Measurements from ENCODE around the gene ZBED4. TPM values are rescaled to one million over a fixed set of nuclear protein-coding genes. Genes with fewer than 3 reads are reported as not detected.

The ZBED4 gene
- total RNA-seq, 1 donor from 2014 or later, result 11.2 TPM

- DNase-seq (ENCODE audit: low spot score), result peak; percentile 24
Measured at GRCh38 chr22:49825944-49826602, 27.6 kb upstream of the ZBED4 start.

DNA sequence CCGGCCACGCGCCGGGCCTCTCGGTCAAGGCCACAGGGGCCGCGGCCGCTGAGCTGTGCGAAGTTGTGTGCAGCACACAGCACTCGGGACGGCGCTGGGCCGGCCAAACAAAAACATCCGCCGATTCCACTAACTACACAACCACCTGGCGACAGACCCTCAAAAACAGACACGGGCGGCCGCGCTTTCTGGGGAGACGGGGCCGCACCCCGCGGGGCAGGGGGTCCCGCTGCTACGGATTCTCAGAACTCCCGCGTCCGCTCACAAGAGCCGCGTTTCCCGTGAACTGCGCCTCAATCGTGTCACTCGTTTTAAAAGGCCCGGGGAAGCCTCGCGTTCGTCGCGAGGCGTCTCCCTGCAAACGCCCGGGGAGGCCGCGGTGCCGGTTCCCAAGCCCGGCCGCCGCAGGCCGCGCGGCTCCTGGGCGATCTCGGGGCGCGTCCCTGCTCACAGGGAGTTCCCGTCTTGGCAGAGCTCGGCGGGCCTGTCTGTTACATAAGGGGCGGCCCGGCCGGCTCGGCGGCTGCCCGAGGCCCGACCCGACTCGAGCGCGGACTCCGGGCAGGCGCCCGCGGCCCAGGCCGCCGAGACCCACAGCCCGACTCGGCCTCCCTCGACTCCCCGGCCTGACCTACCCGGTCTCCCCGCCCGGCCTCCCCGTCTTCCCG is 26.9 kb upstream of the ZBED4 start:
- DNase-seq (ENCODE audit: low spot score), result peak; percentile 39

DNA sequence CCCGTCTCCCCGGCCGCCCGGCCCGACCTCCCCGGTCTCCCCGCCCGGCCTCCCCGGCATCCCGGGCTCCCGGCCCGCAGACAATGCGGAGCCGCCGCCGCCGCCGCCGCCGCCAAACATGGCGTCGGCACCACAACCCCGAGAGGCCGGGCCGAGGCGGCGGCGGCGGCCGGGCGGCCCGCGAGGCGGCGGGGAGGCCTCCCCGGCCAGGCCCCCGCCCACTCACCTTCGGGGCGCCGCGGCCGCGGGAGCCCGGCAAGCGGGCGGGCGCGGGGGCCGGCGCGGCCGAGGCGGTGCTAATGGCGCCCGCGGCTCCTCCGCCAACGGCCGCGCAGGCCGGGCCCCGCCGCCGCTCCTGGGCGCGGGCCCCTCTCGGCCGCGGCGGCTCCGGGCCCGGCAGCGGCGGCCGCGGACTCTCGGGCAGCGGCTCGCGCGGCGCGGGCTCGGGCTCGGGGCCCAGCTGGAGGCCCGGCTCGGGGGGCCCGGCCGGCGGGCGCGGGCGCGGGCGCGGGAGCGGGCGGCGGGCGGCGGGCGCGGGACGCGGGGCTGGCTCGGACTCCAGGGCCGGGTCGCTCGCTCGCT is 26.3 kb upstream of the ZBED4 start:
- DNase-seq (ENCODE audit: low spot score), result no peak

- peak; percentile 52 for DNase-seq (ENCODE audit: low spot score)
Measured at GRCh38 chr22:49827853-49828598, 25.6 kb upstream of the ZBED4 start, which contains the start of gene BRD1. BRD1 (minus strand) TSS chr22:49827873; CDS start chr22:49824317, 3,556 bp downstream.

GRCh38 chr22:49828599-49828965 is 25.1 kb upstream of the ZBED4 start:
- no peak for DNase-seq (ENCODE audit: low spot score)

GRCh38 chr22:49829044-49829853 is 24.4 kb upstream of the ZBED4 start:
- DNase-seq (ENCODE audit: low spot score), result no peak

DNA sequence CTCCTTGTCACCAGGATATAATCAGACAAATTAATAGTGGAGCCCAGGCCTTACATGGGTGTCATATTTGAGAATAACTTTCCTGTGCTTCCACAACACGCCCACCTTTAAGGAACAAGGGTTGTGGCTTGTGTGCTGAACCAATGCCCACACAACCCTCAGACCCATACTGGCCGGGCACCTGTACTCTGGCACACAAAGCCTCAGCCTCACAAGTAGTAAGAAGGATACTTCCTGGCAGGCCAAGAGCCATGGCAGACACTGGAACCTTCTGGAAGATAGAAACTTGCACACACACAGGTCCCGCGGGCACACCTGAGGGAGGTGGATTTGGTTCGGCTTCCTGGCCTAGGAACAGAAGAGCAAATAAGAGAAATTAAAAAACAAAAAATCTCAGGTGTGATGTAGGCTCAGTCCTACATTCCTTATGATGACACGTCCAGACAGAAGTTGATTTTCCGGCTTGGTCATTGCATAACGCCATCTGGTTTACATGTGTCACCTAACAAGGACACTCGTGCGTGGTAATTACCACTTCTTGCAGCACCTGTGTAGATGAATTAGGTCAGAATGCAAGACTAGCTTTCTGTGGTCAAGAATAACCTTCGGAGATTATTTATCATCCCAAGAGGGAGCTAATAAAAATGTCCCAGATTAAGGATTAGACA is 20.2 kb upstream of the ZBED4 start:
- peak; percentile 62 for DNase-seq (ENCODE audit: low spot score)

DNA sequence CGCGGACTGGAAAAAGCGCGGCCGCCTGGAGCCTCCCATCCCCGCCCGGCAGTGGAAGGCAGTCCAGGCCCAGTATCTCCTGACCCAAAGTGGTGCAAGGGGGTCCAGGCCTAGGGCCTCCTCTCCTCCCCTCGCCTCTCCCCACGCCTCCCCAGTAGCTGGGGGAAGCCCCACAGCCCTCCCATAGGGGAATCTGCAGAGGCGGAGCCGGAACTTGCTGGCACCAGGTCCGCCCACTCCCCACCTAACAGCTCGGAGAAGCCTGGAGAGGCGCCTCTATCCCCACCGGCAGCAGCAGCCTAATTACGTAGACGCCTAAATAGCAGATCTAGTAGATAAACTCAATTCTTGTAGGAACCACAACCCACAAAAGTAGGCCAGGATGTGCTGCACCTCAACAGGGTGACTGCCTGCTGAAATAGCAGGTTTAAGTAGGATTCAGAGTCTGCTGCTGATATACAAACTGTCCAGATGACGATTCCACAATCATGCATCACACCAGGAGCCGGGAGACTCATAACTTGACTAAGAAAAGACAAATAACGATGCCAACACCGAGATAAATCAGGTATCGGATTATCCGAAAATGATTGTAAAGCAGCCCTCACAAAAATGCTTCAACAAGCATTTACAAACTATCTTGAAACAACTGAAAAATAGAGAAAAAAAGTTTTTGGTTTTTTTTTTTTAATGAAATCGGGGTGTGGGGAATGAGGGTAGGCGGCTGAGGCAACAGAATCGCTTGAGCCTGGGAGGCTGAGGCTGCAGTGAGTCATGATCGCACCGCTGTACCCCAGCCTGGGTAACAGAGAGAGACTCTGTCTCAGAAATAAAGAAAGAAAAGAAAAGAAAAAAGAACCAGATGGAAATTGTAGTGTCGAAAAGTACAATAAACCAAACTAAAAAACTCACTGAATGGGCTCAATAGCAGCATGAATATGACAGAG is 14.6 kb upstream of the ZBED4 start:
- DNase-seq (ENCODE audit: low spot score), result no peak

- DNase-seq (ENCODE audit: low spot score), result no peak
Measured at GRCh38 chr22:49845241-49845640, 8.4 kb upstream of the ZBED4 start.

GRCh38 chr22:49845666-49846459 is 7.8 kb upstream of the ZBED4 start:
- no peak for DNase-seq (ENCODE audit: low spot score)

GRCh38 chr22:49847751-49848689 is 5.6 kb upstream of the ZBED4 start:
- no peak for DNase-seq (ENCODE audit: low spot score)

GRCh38 chr22:49848690-49849160 is 4.9 kb upstream of the ZBED4 start:
- no peak for DNase-seq (ENCODE audit: low spot score)

DNA sequence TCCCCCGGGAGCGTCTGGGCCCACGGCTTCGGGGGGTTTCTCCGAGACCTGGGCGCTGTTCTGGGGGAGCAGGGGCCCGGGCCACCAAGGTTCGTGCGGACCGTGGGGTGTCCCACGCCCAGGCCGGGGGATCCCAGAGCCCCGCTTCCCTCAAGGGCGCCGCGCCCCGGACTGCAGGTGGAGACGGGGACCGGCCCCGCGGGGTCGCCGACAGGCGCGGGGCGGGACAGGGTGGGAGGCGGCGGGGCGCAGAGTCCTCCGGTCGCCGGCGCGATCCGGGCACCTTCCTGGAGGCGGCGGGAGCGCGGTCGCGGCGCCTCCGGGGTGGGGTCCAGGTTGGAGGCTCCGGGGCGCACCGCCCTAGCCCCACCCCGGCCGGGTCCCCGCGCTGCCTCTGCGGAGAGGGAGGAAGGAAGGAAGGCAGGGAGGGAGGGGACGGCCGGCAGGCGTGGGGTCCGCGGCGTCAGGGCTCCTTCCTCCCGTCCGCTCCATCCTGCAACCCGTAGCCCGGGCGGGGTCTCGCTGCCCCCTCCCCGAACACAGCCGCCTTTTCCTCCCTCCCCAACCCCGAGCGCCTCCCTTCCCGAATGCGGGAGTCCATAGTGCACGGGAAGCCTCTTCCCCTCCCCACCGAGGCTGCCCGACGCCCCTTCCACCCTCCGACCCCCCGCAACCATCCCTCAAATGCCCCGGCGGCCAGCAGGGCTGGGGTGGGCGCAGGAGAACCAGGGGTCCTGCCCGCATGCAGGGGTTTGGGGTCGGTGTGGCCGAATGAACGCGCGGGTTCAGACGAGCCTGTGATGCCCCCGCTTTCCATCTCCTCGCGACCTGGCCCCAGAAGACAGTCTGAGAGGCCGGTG is 4.3 kb upstream of the ZBED4 start:
- no peak for DNase-seq (ENCODE audit: low spot score)

- DNase-seq (ENCODE audit: low spot score), result no peak
Measured at GRCh38 chr22:49850021-49850911, 3.4 kb upstream of the ZBED4 start.

- no peak for DNase-seq (ENCODE audit: low spot score)
Measured at GRCh38 chr22:49850959-49851802, 2.5 kb upstream of the ZBED4 start.
